CD14-positive monocyte (primary cell): ENCODE results near the gene MYOCOS. TPM values are rescaled to one million over a fixed set of nuclear protein-coding genes. Genes with fewer than 3 reads are reported as not detected.

Source experiments
- DNase-seq, 3 donors: peaks; one replicate each; pipeline ENCODE4 v3.0.0-alpha.2; 2011 to 2022
- H2AFZ ChIP-seq: 2 replicates; pipeline ENCODE4 v1.6.0; 2012; ENCODE audit warnings: mild to moderate bottlenecking, low read depth, low read length, inconsistent platforms; ENCODE audit not compliant: insufficient read depth, poor library complexity, severe bottlenecking
- H3K27ac ChIP-seq, 2 donors: 1 replicate in 1 of 2; 2 replicates in 1 of 2; pipeline ENCODE4 v1.5.1; 2012 to 2013; ENCODE audit warnings: low read length in 2 of 2, control low read depth in 1 of 2, inconsistent platforms in 1 of 2, low read depth in 1 of 2, mild to moderate bottlenecking in 1 of 2
- H3K27me3 ChIP-seq, 2 donors: one replicate each; pipeline versions ENCODE4 v1.6.0 to v1.6.1; 2011 to 2013; ENCODE audit warnings: low read length in 2 of 2; ENCODE audit not compliant: control insufficient read depth in 2 of 2, insufficient read depth in 2 of 2
- H3K36me3 ChIP-seq, 2 donors: replicated peaks in 1 of 2; 1 replicate in 1 of 2; 2 replicates in 1 of 2; pipeline versions ENCODE4 v1.5.1 to v1.6.1; 2012 to 2013; ENCODE audit warnings: low read length in 2 of 2, control low read depth in 1 of 2, inconsistent platforms in 1 of 2, mild to moderate bottlenecking in 1 of 2; ENCODE audit not compliant: insufficient read depth in 2 of 2, control insufficient read depth in 1 of 2
- H3K4me1 ChIP-seq, 2 donors: 1 replicate in 1 of 2; 2 replicates in 1 of 2; pipeline versions ENCODE4 v1.5.1 to v1.6.1; 2012 to 2013; ENCODE audit warnings: low read length in 2 of 2, control low read depth in 1 of 2, inconsistent platforms in 1 of 2, mild to moderate bottlenecking in 1 of 2, moderate library complexity in 1 of 2; ENCODE audit not compliant: insufficient read depth in 2 of 2, control insufficient read depth in 1 of 2
- H3K4me2 ChIP-seq: replicated peaks from 2 replicates; pipeline ENCODE3; 2012; ENCODE audit warnings: low read length, moderate library complexity, mild to moderate bottlenecking; ENCODE audit not compliant: poor library complexity, severe bottlenecking; ENCODE audit errors: extremely low read depth
- H3K4me3 ChIP-seq, 3 experiments: fragments of 200-600 bp in 1 of 3; sonication (generic) in 1 of 3; replicated peaks in 1 of 3; 1 replicate in 2 of 3; 2 replicates in 1 of 3; pipeline ENCODE4 v1.5.1; 2011 to 2013; ENCODE audit warnings: low read length in 3 of 3, mild to moderate bottlenecking in 3 of 3, control low read depth in 2 of 3, low read depth in 2 of 3, inconsistent platforms in 1 of 3, moderate library complexity in 1 of 3
- H3K79me2 ChIP-seq: 2 replicates; pipeline ENCODE4 v1.6.0; 2012; ENCODE audit warnings: mild to moderate bottlenecking, control low read depth, inconsistent platforms, low read length, moderate library complexity; ENCODE audit not compliant: insufficient read depth
- H3K9ac ChIP-seq: 2 replicates; pipeline ENCODE4 v1.6.0; 2017; ENCODE audit warnings: low read length, mild to moderate bottlenecking; ENCODE audit not compliant: insufficient read depth, poor library complexity, severe bottlenecking
- H3K9me3 ChIP-seq, 2 donors: replicated peaks in 1 of 2; 1 replicate in 1 of 2; 2 replicates in 1 of 2; pipeline versions ENCODE4 v1.5.1 to v1.6.1; 2012 to 2013; ENCODE audit warnings: low read length in 2 of 2, control low read depth in 1 of 2; ENCODE audit not compliant: control insufficient read depth in 1 of 2, insufficient read depth in 1 of 2
- H4K20me1 ChIP-seq: 2 replicates; pipeline ENCODE4 v1.6.0; 2012; ENCODE audit warnings: mild to moderate bottlenecking, low read length, control low read depth, moderate library complexity; ENCODE audit not compliant: insufficient read depth
- H3K27ac Mint-ChIP-seq, 7 donors: one replicate each; pipeline ENCODE4 v1.8.0; 2020; ENCODE audit warnings: mild to moderate bottlenecking in 7 of 7, mixed read lengths in 7 of 7, moderate library complexity in 6 of 7, inconsistent platforms in 2 of 7
- H3K27me3 Mint-ChIP-seq, 3 donors: one replicate each; pipeline ENCODE4 v1.8.0; 2021 to 2022; ENCODE audit warnings: low read depth in 3 of 3, mild to moderate bottlenecking in 3 of 3, mixed read lengths in 3 of 3, moderate library complexity in 3 of 3, inconsistent platforms in 1 of 3
- H3K36me3 Mint-ChIP-seq, 2 donors: one replicate each; pipeline ENCODE4 v1.8.0; 2020; ENCODE audit warnings: mixed read lengths in 2 of 2, inconsistent platforms in 1 of 2, mild to moderate bottlenecking in 1 of 2
- H3K4me1 Mint-ChIP-seq: one replicate; pipeline ENCODE4 v1.8.0; 2020; ENCODE audit warnings: mild to moderate bottlenecking, mixed read lengths
- H3K4me3 Mint-ChIP-seq, 2 donors: one replicate each; pipeline ENCODE4 v1.8.0; 2020; ENCODE audit warnings: mild to moderate bottlenecking in 2 of 2, mixed read lengths in 2 of 2, moderate library complexity in 1 of 2
- H3K9me3 Mint-ChIP-seq, 7 donors: one replicate each; pipeline ENCODE4 v1.8.0; 2020 to 2022; ENCODE audit warnings: mixed read lengths in 7 of 7, mild to moderate bottlenecking in 6 of 7, moderate library complexity in 6 of 7, inconsistent platforms in 2 of 7
- CTCF ChIP-seq: fragments of 200-600 bp; IDR thresholded peaks from one replicate; pipeline ENCODE4 v1.8.0; 2022; ENCODE audit warnings: antibody characterized with exemption, mild to moderate bottlenecking
- WGBS: methylation state at CpG from one replicate; pipeline ENCODE4 v1.1.5; 2013; ENCODE audit warnings: missing lambda C conversion rate; ENCODE audit not compliant: insufficient coverage; 5-methylcytosine and 5-hydroxymethylcytosine counted together
- intact Hi-C, 2 donors: fragments of 100-400 bp; cut with micrococcal nuclease; formaldehyde crosslinking; loops; one replicate each; pipeline versions ENCODE4 v1.15.0 to v1.15.1; 2023
- polyA plus RNA-seq, 3 donors: library from polyadenylated mRNA; depleted of rRNA in 1 of 3; unstranded in 2 of 3; stranded (reverse) in 1 of 3; fragments of 300-500 nt in 2 of 3; fragments of >200 nt in 1 of 3; fragmentation: Illumina TruSeq in 2 of 3; gene quantifications; 1 replicate in 2 of 3; 2 replicates in 1 of 3; pipeline ENCODE4 v1.2.3, GENCODE V29; 2012 to 2021

Gene MYOCOS
- polyA plus RNA-seq, 3 donors, result not detected

GRCh38 chr1:171606402-171606941 is 15.6 kb upstream of the MYOCOS start:
- H3K79me2 ChIP-seq, result no peaks in the 10 kb centered on the region
- no peaks in the 10 kb centered on the region for H3K27me3 ChIP-seq
- peaks cover 14% of the 10 kb centered on the region for H3K4me1 Mint-ChIP-seq
- H3K27ac ChIP-seq, result no peak overlapping the region
- H2AFZ ChIP-seq, result no peak overlapping the region
- H3K36me3 ChIP-seq, result no peaks in the 10 kb centered on the region
- H3K4me3 Mint-ChIP-seq, result no peak overlapping the region
- peaks cover 0 to 17% (median 2%) of the 10 kb centered on the region in 7 donors for H3K9me3 Mint-ChIP-seq
- peaks cover 0 to 6% of the 10 kb centered on the region in 2 donors for H3K4me1 ChIP-seq
- H3K27ac Mint-ChIP-seq, result peak overlapping the region in 1 of 7 donors; percentile 45
- no peak for TF ChIP-seq CTCF
- no peak overlapping the region for H3K4me2 ChIP-seq
- intact Hi-C loops, result no loop called here
- H4K20me1 ChIP-seq, result no peaks in the 10 kb centered on the region
- DNase-seq, result no peak
- no peaks in the 10 kb centered on the region for H3K27me3 Mint-ChIP-seq
- no peak overlapping the region for H3K4me3 ChIP-seq
- no peaks in the 10 kb centered on the region for H3K36me3 Mint-ChIP-seq
- 55% methylated on average over 6 of the region's 10 CpGs for WGBS
- no peak overlapping the region for H3K9ac ChIP-seq
- H3K9me3 ChIP-seq, result peaks cover 0 to 5% of the 10 kb centered on the region in 2 donors

- H3K79me2 ChIP-seq, result no peaks in the 10 kb centered on the region
- DNase-seq, result peak in 2 of 3 donors; percentile 14 to 50
- Mint-ChIP-seq H3K9me3 (peaks cover 0 to 17% (median 2%) of the 10 kb centered on the region in 7 donors), H3K4me1 (peaks cover 14% of the 10 kb centered on the region), H3K27ac (no peak overlapping the region), H3K4me3 (no peak overlapping the region), H3K27me3 (no peaks in the 10 kb centered on the region), H3K36me3 (no peaks in the 10 kb centered on the region)
- peaks cover 0 to 6% of the 10 kb centered on the region in 2 donors for H3K4me1 ChIP-seq
- TF ChIP-seq CTCF, result no peak
- H3K9me3 ChIP-seq, result peaks cover 0 to 5% of the 10 kb centered on the region in 2 donors
- no peaks in the 10 kb centered on the region for H4K20me1 ChIP-seq
- intact Hi-C loops, result no loop called here
- no peaks in the 10 kb centered on the region for H3K36me3 ChIP-seq
- H2AFZ ChIP-seq, result no peak overlapping the region
- no peak overlapping the region for H3K4me2 ChIP-seq
- no peak overlapping the region for H3K4me3 ChIP-seq
- H3K27ac ChIP-seq, result no peak overlapping the region
- WGBS, result no CpG with 5 or more reads among the region's 2 CpGs
- no peak overlapping the region for H3K9ac ChIP-seq
- no peaks in the 10 kb centered on the region for H3K27me3 ChIP-seq
Measured at GRCh38 chr1:171610385-171610784, 11.7 kb upstream of the MYOCOS start.
